ENCODE data around the gene PFKFB4. TPM values are rescaled to one million over a fixed set of nuclear protein-coding genes. Genes with fewer than 3 reads are reported as not detected.

The PFKFB4 gene
- total RNA-seq, 2 donors from 2014 or later: 12.6 to 19.0 TPM

DNA sequence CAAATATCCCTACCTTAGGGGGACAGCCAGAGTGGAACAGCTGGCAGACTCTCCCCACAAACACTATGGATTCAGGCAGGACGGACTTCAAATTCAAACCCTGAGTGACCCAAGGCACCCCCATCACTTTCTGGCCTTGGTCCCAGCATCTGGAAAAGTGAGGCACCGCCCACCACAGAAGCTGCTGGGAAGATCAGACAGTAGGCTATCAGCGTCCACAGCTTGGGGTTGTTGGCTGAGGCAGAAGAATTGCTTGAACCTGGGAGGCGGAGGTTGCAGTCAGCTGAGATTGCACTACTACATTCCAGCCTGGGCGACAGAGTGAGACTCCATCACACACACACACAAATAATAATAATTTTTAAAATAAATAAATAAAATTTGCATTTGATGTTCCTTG lies 8.5 kb downstream of the PFKFB4 start:
- no peak for DNase-seq
- Mint-ChIP-seq H3K4me3 (no peak overlapping the region), H3K27me3 (ENCODE audit: insufficient read depth) (no peaks in the 10 kb centered on the region), H3K27ac (peak overlapping the region; percentile 21), H3K4me1 (no peaks in the 10 kb centered on the region), H3K9me3 (no peaks in the 10 kb centered on the region), H3K36me3 (ENCODE audit: low read depth) (peaks cover 6% of the 10 kb centered on the region)
- no peak for TF ChIP-seq CTCF (conservative IDR thresholded peaks at IDR 0.05)
- Histone ChIP-seq H3K9ac (ENCODE audit: extremely low read depth, low read length, poor library complexity, severe bottlenecking) (no peak overlapping the region), H3K27ac (ENCODE audit: low read depth, low read length) (no peak overlapping the region), H3K9me3 (ENCODE audit: control insufficient read depth, low read length) (no peaks in the 10 kb centered on the region), H3K4me3 (ENCODE audit: low read length) (no peak overlapping the region), H3K36me3 (ENCODE audit: control insufficient read depth, insufficient read depth, low read length) (peaks cover 14% of the 10 kb centered on the region), H3K4me1 (ENCODE audit: control insufficient read depth, insufficient read depth, low read length) (no peaks in the 10 kb centered on the region), H3K27me3 (ENCODE audit: control insufficient read depth, insufficient read depth, low read length, poor library complexity, severe bottlenecking) (no peaks in the 10 kb centered on the region)
- 80 to 95% methylated on average over 2 to 3 of the region's 5 CpGs for WGBS, 2 experiments (ENCODE audit: insufficient coverage in 1 of 2, insufficient read length in 1 of 2)

DNA sequence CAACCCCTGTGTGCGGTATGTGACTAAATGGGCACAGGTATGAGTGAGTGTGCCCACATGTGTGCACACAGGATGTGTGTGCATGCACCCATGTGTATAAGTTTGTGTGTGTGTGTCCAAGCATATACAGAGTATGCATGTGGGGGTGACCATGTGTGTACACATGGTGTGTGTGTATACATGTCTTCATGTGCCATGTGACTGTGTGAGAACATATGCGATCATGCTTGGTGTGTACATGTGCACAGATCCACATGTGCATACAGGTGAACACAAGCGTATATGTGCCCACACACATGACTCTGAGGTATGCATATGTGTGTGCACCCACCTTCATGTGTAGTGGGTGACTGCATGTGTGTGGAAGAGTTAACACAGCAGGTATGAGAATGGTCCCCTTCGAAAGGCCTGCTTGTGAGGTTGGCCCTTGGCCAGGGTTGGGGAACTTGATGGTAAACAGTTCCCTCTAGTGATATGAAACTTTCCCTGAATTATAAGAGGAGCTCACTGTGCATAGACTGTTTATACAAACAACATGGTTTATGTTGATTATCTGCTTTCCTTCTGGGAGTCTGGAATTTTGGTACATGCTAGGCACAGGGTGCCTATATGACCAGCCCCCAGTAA lies 10.3 kb downstream of the PFKFB4 start:
- Mint-ChIP-seq H3K27me3 (ENCODE audit: insufficient read depth) (no peaks in the 10 kb centered on the region), H3K4me3 (no peak overlapping the region), H3K4me1 (no peaks in the 10 kb centered on the region), H3K27ac (no peak overlapping the region), H3K9me3 (no peaks in the 10 kb centered on the region), H3K36me3 (ENCODE audit: low read depth) (peaks cover 10% of the 10 kb centered on the region)
- Histone ChIP-seq H3K4me3 (ENCODE audit: low read length) (no peak overlapping the region), H3K9ac (ENCODE audit: extremely low read depth, low read length, poor library complexity, severe bottlenecking) (no peak overlapping the region), H3K27ac (ENCODE audit: low read depth, low read length) (no peak overlapping the region), H3K4me1 (ENCODE audit: control insufficient read depth, insufficient read depth, low read length) (no peaks in the 10 kb centered on the region), H3K36me3 (ENCODE audit: control insufficient read depth, insufficient read depth, low read length) (peaks cover 14% of the 10 kb centered on the region), H3K9me3 (ENCODE audit: control insufficient read depth, low read length) (no peaks in the 10 kb centered on the region), H3K27me3 (ENCODE audit: control insufficient read depth, insufficient read depth, low read length, poor library complexity, severe bottlenecking) (no peaks in the 10 kb centered on the region)
- no peak for DNase-seq
- 92 to 94% methylated on average over 3 to 4 of the region's 4 CpGs for WGBS, 2 experiments (ENCODE audit: insufficient coverage in 1 of 2, insufficient read length in 1 of 2)
- no peak for TF ChIP-seq CTCF (conservative IDR thresholded peaks at IDR 0.05)

DNA sequence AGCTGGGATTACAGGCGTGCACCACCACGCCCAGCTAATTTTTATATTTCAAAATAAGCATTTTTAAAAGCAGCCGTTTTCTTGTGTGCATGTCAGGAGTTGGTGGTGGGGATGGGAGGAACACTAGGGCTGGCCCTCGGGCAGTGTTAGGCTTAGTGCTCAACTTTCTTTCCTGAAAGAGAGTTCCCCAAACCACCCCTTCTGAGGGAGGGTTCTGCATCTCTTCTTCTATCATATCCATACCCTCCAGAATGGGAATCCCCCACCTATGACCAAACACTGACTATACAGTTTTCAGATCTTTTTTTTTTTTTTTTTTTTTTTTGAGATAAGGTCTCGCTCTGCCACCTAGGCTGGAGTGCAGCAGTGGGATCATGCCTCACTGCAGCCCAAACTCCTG lies 12.5 kb downstream of the PFKFB4 start:
- Histone ChIP-seq H3K27ac (ENCODE audit: low read depth, low read length) (no peak overlapping the region), H3K36me3 (ENCODE audit: control insufficient read depth, insufficient read depth, low read length) (peaks cover 14% of the 10 kb centered on the region), H3K9me3 (ENCODE audit: control insufficient read depth, low read length) (no peaks in the 10 kb centered on the region), H3K4me1 (ENCODE audit: control insufficient read depth, insufficient read depth, low read length) (no peaks in the 10 kb centered on the region), H3K9ac (ENCODE audit: extremely low read depth, low read length, poor library complexity, severe bottlenecking) (no peak overlapping the region), H3K27me3 (ENCODE audit: control insufficient read depth, insufficient read depth, low read length, poor library complexity, severe bottlenecking) (no peaks in the 10 kb centered on the region), H3K4me3 (ENCODE audit: low read length) (no peak overlapping the region)
- H3K27ac Mint-ChIP-seq: no peak overlapping the region
- 86 to 93% methylated on average over 1 to 5 of the region's 5 CpGs for WGBS, 2 experiments (ENCODE audit: insufficient coverage in 1 of 2, insufficient read length in 1 of 2)
- no peak for TF ChIP-seq CTCF (conservative IDR thresholded peaks at IDR 0.05)
- no peaks in the 10 kb centered on the region for H3K9me3 Mint-ChIP-seq
- peaks cover 10% of the 10 kb centered on the region for H3K36me3 Mint-ChIP-seq (ENCODE audit: low read depth)
- no peaks in the 10 kb centered on the region for H3K4me1 Mint-ChIP-seq
- H3K27me3 Mint-ChIP-seq (ENCODE audit: insufficient read depth): no peaks in the 10 kb centered on the region
- no peak for DNase-seq
- no peak overlapping the region for H3K4me3 Mint-ChIP-seq

All from endodermal cell (in vitro differentiated cells).